Activated CD4-positive, alpha-beta T cell treated with anti-CD3 and anti-CD28 coated beads, Interleukin-2, amount 50 U/mL, for 16 hours (primary cell): ENCODE results near the gene LRP5.
A peak's percentile ranks its signal among the peaks of the same experiment; 100 is the strongest.

Source experiments
- DNase-seq: peaks from one replicate; pipeline ENCODE4 v3.0.0-alpha.2; 2020

LRP5 gene

GRCh38 chr11:68312117-68312779, at the start of gene LRP5:
TSS of gene LRP5 (plus strand) at chr11:68312591. CDS start at chr11:68312715, 124 bp downstream.
- DNase-seq, result no peak

GRCh38 chr11:68263444-68264035, 48.9 kb upstream of the LRP5 start:
- no peak for DNase-seq

- no peak for DNase-seq
Measured at GRCh38 chr11:68264244-68264643, 48.1 kb upstream of the LRP5 start.

- no peak for DNase-seq
Measured at GRCh38 chr11:68264741-68265540, 47.5 kb upstream of the LRP5 start.

- no peak for DNase-seq
Measured at GRCh38 chr11:68266121-68266891, 46.1 kb upstream of the LRP5 start.

GRCh38 chr11:68266936-68267880, 45.2 kb upstream of the LRP5 start:
- DNase-seq, result no peak

GRCh38 chr11:68267881-68268240, 44.5 kb upstream of the LRP5 start:
- DNase-seq, result no peak

- DNase-seq, result no peak
Measured at GRCh38 chr11:68269414-68270081, 42.8 kb upstream of the LRP5 start.

- DNase-seq, result no peak
Measured at GRCh38 chr11:68270196-68271022, 42.0 kb upstream of the LRP5 start.

GRCh38 chr11:68271023-68271780, 41.2 kb upstream of the LRP5 start:
- peak; percentile 68 for DNase-seq

- peak; percentile 96 for DNase-seq
Measured at GRCh38 chr11:68271781-68272608, 40.4 kb upstream of the LRP5 start, which contains the start of gene C11orf24. TSS of gene C11orf24 (minus strand) at chr11:68271973. CDS start at chr11:68263767, 8,206 bp downstream.

- no peak for DNase-seq
Measured at GRCh38 chr11:68273026-68273738, 39.2 kb upstream of the LRP5 start.

- no peak for DNase-seq
Measured at GRCh38 chr11:68274306-68274705, 38.1 kb upstream of the LRP5 start.

- DNase-seq, result no peak
Measured at GRCh38 chr11:68275721-68276507, 36.5 kb upstream of the LRP5 start.

GRCh38 chr11:68276861-68277260, 35.5 kb upstream of the LRP5 start:
- no peak for DNase-seq

GRCh38 chr11:68279676-68280075, 32.7 kb upstream of the LRP5 start:
- no peak for DNase-seq
